Measurements from ENCODE around the gene SH3BP2.

DNA sequence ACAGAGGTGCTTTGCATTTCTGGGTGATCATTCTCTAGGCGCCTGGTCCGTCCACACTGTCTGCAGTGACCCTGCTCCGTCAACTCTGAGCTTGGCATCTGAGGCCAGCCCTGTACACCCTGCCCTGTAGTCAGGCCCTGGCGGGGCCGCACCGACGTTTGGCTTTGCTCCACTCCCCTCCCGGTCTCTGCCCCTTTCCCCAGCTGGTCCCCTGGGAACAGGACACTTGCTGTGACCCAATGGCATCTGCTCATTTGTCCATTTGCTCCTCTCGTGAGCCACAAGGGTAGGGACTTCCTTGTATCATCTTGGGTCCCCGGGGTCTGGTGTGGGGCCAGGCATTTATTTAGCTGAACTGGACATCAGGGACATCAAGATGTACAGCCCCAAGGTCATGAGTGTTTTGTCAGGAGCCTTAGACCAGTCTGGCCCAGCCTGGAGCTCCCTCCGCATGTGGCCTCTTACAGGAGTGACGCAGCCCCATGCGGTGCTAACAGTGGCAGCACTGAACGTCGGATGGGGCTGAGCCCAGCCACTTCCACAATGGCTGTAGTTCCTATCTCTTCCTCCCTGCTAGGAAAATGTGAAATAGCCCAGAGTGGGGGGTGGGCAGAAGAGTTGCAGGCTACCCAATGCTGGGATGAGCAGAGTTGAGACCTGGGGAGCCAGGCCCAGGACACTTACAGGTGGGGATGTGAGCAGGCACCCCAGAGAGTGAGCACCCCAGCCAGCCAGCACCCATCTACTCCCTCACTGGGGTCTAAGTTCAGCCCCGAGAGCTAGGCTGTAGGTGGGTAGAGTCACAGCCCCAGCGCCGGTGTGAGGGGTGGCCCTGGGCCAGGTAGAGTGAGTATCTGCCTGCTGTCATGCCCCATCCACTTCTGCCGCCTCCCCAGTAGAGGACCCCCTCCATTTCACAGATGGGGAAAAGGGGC, 2.0 kb upstream of the SH3BP2 start:
- TF ChIP-seq POLR2A (IDR thresholded peaks at IDR 0.05; ENCODE audit: extremely low read depth, insufficient read length): no peak
- TF ChIP-seq, protein P1, sequence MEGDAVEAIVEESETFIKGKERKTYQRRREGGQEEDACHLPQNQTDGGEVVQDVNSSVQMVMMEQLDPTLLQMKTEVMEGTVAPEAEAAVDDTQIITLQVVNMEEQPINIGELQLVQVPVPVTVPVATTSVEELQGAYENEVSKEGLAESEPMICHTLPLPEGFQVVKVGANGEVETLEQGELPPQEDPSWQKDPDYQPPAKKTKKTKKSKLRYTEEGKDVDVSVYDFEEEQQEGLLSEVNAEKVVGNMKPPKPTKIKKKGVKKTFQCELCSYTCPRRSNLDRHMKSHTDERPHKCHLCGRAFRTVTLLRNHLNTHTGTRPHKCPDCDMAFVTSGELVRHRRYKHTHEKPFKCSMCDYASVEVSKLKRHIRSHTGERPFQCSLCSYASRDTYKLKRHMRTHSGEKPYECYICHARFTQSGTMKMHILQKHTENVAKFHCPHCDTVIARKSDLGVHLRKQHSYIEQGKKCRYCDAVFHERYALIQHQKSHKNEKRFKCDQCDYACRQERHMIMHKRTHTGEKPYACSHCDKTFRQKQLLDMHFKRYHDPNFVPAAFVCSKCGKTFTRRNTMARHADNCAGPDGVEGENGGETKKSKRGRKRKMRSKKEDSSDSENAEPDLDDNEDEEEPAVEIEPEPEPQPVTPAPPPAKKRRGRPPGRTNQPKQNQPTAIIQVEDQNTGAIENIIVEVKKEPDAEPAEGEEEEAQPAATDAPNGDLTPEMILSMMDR (IDR thresholded peaks at IDR 0.05; ENCODE audit: low read depth, low read length): no peak

Data from NB4 (cell line).